ENCODE results near the gene YBEY.

YBEY gene

DNA sequence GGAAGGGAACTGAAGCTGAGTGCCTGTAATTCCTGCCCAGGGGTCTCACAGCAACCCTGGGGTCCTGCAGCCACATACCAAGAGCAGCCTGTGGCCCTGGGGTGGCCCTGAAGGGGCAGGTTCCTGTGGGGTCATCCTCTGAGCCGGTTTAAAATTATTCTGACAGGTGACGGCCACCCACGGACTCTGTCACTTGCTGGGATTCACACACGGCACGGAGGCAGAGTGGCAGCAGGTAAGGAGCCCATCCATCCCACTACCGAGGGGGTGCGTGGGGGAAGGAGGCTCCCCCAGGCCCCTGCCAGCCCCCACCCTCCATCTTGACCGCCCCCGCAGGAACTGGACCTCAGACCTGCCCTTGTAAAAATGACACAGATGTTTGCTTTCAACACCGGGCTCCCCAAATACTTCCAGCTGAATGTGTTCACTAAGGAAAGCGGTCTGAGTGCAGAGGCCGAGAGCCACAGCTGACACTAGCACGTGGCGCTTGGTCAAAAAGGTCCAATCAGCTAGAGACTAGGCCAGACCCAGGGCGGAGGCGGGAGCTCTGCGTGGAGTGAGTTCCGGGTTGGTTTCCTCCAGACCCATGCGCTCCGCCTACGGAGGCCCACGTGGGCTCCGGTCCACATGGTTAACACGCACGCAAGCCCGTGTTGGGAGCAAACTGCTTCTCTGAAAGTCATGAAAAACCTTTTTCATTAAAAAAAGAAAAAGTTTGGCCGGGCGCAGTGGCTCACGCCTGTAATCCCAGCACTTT, 10.0 kb downstream of the YBEY start:
- Histone ChIP-seq H3K4me3 (ENCODE audit: insufficient read depth in 1 of 2, low read depth in 1 of 2, low read length in 2 of 2) (peak overlapping the region in 1 of 2 experiments; percentile 67), H3K36me3 (ENCODE audit: control insufficient read depth in 1 of 2, insufficient read depth in 2 of 2, low read depth in 1 of 2, low read length in 2 of 2) (peaks cover 12 to 27% of the 10 kb centered on the region in 2 experiments), H3K4ac (ENCODE audit: low read depth in 1 of 2, low read length in 2 of 2) (no peak overlapping the region), H4K91ac (ENCODE audit: low read length) (no peak overlapping the region), H3K18ac (ENCODE audit: low read depth in 1 of 2, low read length in 2 of 2) (no peak overlapping the region), H3K79me1 (replicated peaks; ENCODE audit: low read length, poor library complexity, severe bottlenecking) (peaks cover 3% of the 10 kb centered on the region), H3K23ac (ENCODE audit: low read length in 2 of 2) (no peak overlapping the region), H2AFZ (ENCODE audit: low read depth, low read length) (no peak overlapping the region), H2BK15ac (ENCODE audit: low read depth, poor library complexity, severe bottlenecking) (no peak overlapping the region), H3K27me3 (ENCODE audit: control insufficient read depth in 1 of 2, insufficient read depth in 1 of 2, low read length in 2 of 2) (no peaks in the 10 kb centered on the region), H4K8ac (ENCODE audit: low read length) (peak overlapping the region; percentile 23), H3K14ac (ENCODE audit: low read length in 2 of 2) (no peak overlapping the region), H2BK5ac (ENCODE audit: low read depth, low read length, poor library complexity, severe bottlenecking) (peak overlapping the region; percentile 44), H2AK5ac (ENCODE audit: low read length, severe bottlenecking) (peak overlapping the region; percentile 7), H2BK12ac (ENCODE audit: low read length in 2 of 2) (no peak overlapping the region), H3K9ac (ENCODE audit: low read length) (peak overlapping the region; percentile 85), H3K27ac (ENCODE audit: low read length, poor library complexity, severe bottlenecking) (no peak overlapping the region), H3K4me2 (ENCODE audit: low read length, poor library complexity, severe bottlenecking) (no peak overlapping the region), H2BK120ac (ENCODE audit: low read depth, low read length) (no peak overlapping the region), H3K9me3 (ENCODE audit: control insufficient read depth, low read length) (no peaks in the 10 kb centered on the region), H3K4me1 (ENCODE audit: control insufficient read depth, insufficient read depth, low read depth, low read length) (peaks cover 14% of the 10 kb centered on the region)
- DNase-seq = no peak
- 75% methylated on average over 29 of the region's 29 CpGs for WGBS

DNA sequence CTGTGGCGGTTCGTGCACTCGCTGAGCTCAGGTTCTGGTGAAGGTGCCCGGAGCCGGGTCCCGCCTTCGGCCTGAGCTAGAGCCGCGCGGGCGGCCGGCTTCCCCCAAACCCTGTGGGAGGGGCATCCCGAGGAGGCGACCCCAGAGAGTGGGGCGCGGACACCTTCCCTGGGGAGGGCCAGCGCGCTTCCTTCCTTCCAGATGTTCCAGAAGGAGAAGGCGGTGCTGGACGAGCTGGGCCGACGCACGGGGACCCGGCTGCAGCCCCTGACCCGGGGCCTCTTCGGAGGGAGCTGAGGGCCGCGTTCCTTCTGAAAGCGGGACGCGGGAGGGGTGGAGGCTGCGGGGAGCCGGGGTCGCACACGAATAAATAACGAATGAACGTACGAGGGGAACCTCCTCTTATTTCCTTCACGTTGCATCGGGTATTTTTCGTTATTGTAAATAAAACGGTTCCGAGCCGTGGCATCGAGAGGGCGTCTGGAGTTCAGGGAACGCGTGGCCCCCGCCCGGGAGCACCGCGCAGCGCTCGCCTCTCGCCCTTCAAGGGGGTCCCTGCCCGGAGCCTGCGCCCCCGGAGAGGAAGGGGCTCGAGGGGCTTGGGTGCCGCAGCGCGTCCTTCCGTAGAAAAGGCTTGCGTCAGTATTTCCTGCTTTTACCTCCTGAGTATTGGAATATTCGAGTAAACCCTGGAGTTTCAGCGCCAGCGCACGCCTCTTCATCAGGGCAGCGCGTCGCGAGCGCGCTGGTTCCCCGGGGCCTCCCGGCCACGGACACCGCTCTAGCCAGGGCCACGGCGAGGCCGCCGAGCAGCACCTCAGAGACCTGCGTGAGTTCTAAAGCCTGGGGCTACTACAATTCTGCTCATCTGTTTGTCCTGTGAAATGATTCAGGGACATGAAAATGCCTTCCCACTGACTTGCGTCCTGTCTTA, 11.5 kb downstream of the YBEY start:
- WGBS = 42% methylated on average over 79 of the region's 84 CpGs
- Histone ChIP-seq H3K23ac (ENCODE audit: low read length in 2 of 2) (no peak overlapping the region), H2AFZ (ENCODE audit: low read depth, low read length) (no peak overlapping the region), H3K27ac (ENCODE audit: low read length, poor library complexity, severe bottlenecking) (no peak overlapping the region), H2BK5ac (ENCODE audit: low read depth, low read length, poor library complexity, severe bottlenecking) (peak overlapping the region; percentile 38), H3K14ac (ENCODE audit: low read length in 2 of 2) (no peak overlapping the region), H3K9ac (ENCODE audit: low read length) (peak overlapping the region; percentile 85), H3K27me3 (ENCODE audit: control insufficient read depth in 1 of 2, insufficient read depth in 1 of 2, low read length in 2 of 2) (no peaks in the 10 kb centered on the region), H3K9me3 (ENCODE audit: control insufficient read depth, low read length) (no peaks in the 10 kb centered on the region), H3K18ac (ENCODE audit: low read depth in 1 of 2, low read length in 2 of 2) (peak overlapping the region; percentile 40 to 49), H2BK120ac (ENCODE audit: low read depth, low read length) (peak overlapping the region; percentile 19), H3K79me1 (replicated peaks; ENCODE audit: low read length, poor library complexity, severe bottlenecking) (no peaks in the 10 kb centered on the region), H3K4ac (ENCODE audit: low read depth in 1 of 2, low read length in 2 of 2) (peak overlapping the region in 1 of 2 experiments; percentile 41), H2BK15ac (ENCODE audit: low read depth, poor library complexity, severe bottlenecking) (no peak overlapping the region), H2AK5ac (ENCODE audit: low read length, severe bottlenecking) (no peak overlapping the region), H4K91ac (ENCODE audit: low read length) (peak overlapping the region; percentile 15), H3K4me3 (ENCODE audit: insufficient read depth in 1 of 2, low read depth in 1 of 2, low read length in 2 of 2) (peak overlapping the region in 1 of 2 experiments; percentile 68), H3K4me1 (ENCODE audit: control insufficient read depth, insufficient read depth, low read depth, low read length) (peaks cover 14% of the 10 kb centered on the region), H3K4me2 (ENCODE audit: low read length, poor library complexity, severe bottlenecking) (no peak overlapping the region), H4K8ac (ENCODE audit: low read length) (peak overlapping the region; percentile 69), H3K36me3 (ENCODE audit: control insufficient read depth in 1 of 2, insufficient read depth in 2 of 2, low read depth in 1 of 2, low read length in 2 of 2) (peaks cover 3 to 28% of the 10 kb centered on the region in 2 experiments), H2BK12ac (ENCODE audit: low read length in 2 of 2) (peak overlapping the region in 1 of 2 experiments; percentile 31)
- DNase-seq = no peak

DNA sequence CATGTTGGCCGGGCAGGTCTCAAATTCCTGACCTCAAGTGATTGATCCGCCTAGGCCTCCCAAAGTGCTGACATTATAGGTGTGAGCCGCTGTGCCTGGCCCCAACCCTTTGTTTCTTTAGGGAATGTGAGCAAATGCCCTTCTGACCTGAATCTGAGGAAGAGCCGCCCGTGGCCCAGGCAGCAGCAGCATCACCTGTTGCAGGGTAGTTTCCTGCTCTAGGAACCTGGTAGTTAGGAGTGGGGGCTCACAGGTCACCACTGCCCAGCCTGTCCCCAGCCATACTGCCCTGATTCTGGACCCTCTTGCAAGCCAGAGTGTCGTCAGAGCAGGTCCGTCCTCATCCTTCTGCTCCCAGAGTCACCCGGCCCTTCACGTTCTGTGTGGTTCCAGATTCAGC, 13.0 kb downstream of the YBEY start:
- no peak overlapping the region for H3K27ac ChIP-seq (ENCODE audit: low read length, poor library complexity, severe bottlenecking)
- WGBS = 86% methylated on average over 9 of the region's 9 CpGs

DNA sequence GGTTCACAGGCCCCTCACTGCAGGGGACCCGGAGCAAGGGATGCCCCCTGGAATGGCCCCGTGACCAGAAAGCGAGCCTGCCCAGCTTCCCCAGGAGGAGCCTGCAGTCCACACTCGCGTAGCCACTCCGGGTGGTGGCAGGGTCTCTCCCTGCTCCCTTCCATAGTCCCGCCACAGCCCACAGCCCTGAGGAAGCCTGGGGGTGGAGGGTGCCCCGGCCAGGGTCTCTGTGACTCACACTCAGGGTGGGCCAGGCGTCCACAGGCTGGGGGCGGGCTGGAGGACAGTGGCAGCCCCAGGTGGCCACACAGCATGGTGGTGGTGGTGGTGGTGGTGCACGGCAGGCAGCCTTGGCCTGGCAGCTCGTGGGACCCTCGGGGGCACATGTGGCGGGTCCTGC, 15.6 kb downstream of the YBEY start:
- Histone ChIP-seq H3K27me3 (ENCODE audit: control insufficient read depth in 1 of 2, insufficient read depth in 1 of 2, low read length in 2 of 2) (no peaks in the 10 kb centered on the region), H2BK12ac (ENCODE audit: low read length in 2 of 2) (no peak overlapping the region), H3K4me3 (ENCODE audit: insufficient read depth in 1 of 2, low read depth in 1 of 2, low read length in 2 of 2) (no peak overlapping the region), H2AFZ (ENCODE audit: low read depth, low read length) (no peak overlapping the region), H3K4me1 (ENCODE audit: control insufficient read depth, insufficient read depth, low read depth, low read length) (no peaks in the 10 kb centered on the region), H4K91ac (ENCODE audit: low read length) (no peak overlapping the region), H3K36me3 (ENCODE audit: control insufficient read depth in 1 of 2, insufficient read depth in 2 of 2, low read depth in 1 of 2, low read length in 2 of 2) (peaks cover 11 to 33% of the 10 kb centered on the region in 2 experiments), H3K18ac (ENCODE audit: low read depth in 1 of 2, low read length in 2 of 2) (no peak overlapping the region), H2BK5ac (ENCODE audit: low read depth, low read length, poor library complexity, severe bottlenecking) (no peak overlapping the region), H4K8ac (ENCODE audit: low read length) (no peak overlapping the region), H2BK120ac (ENCODE audit: low read depth, low read length) (no peak overlapping the region), H2BK15ac (ENCODE audit: low read depth, poor library complexity, severe bottlenecking) (no peak overlapping the region), H3K9ac (ENCODE audit: low read length) (no peak overlapping the region), H2AK5ac (ENCODE audit: low read length, severe bottlenecking) (no peak overlapping the region), H3K27ac (ENCODE audit: low read length, poor library complexity, severe bottlenecking) (no peak overlapping the region), H3K9me3 (ENCODE audit: control insufficient read depth, low read length) (no peaks in the 10 kb centered on the region), H3K23ac (ENCODE audit: low read length in 2 of 2) (no peak overlapping the region), H3K79me1 (replicated peaks; ENCODE audit: low read length, poor library complexity, severe bottlenecking) (no peaks in the 10 kb centered on the region), H3K14ac (ENCODE audit: low read length in 2 of 2) (no peak overlapping the region), H3K4ac (ENCODE audit: low read depth in 1 of 2, low read length in 2 of 2) (no peak overlapping the region), H3K4me2 (ENCODE audit: low read length, poor library complexity, severe bottlenecking) (no peak overlapping the region)
- DNase-seq = no peak
- 95% methylated on average over 13 of the region's 14 CpGs for WGBS

More for the DNA sequence above, 13.0 kb downstream of the YBEY start:
- no peak overlapping the region for H3K4ac ChIP-seq (ENCODE audit: low read depth in 1 of 2, low read length in 2 of 2)
- H3K27me3 ChIP-seq (ENCODE audit: control insufficient read depth in 1 of 2, insufficient read depth in 1 of 2, low read length in 2 of 2) = no peaks in the 10 kb centered on the region
- H2BK5ac ChIP-seq (ENCODE audit: low read depth, low read length, poor library complexity, severe bottlenecking) = no peak overlapping the region
- no peak overlapping the region for H3K23ac ChIP-seq (ENCODE audit: low read length in 2 of 2)
- no peak overlapping the region for H3K14ac ChIP-seq (ENCODE audit: low read length in 2 of 2)
- no peak overlapping the region for H2BK120ac ChIP-seq (ENCODE audit: low read depth, low read length)
- H2AK5ac ChIP-seq (ENCODE audit: low read length, severe bottlenecking) = no peak overlapping the region
- H2AFZ ChIP-seq (ENCODE audit: low read depth, low read length) = no peak overlapping the region
- H4K91ac ChIP-seq (ENCODE audit: low read length) = no peak overlapping the region
- H3K4me2 ChIP-seq (ENCODE audit: low read length, poor library complexity, severe bottlenecking) = no peak overlapping the region
- no peak overlapping the region for H3K18ac ChIP-seq (ENCODE audit: low read depth in 1 of 2, low read length in 2 of 2)
- H4K8ac ChIP-seq (ENCODE audit: low read length) = no peak overlapping the region
- H3K9ac ChIP-seq (ENCODE audit: low read length) = no peak overlapping the region
- no peak overlapping the region for H3K4me3 ChIP-seq (ENCODE audit: insufficient read depth in 1 of 2, low read depth in 1 of 2, low read length in 2 of 2)
- no peaks in the 10 kb centered on the region for H3K9me3 ChIP-seq (ENCODE audit: control insufficient read depth, low read length)
- H3K79me1 ChIP-seq (replicated peaks; ENCODE audit: low read length, poor library complexity, severe bottlenecking) = no peaks in the 10 kb centered on the region
- peaks cover 14% of the 10 kb centered on the region for H3K4me1 ChIP-seq (ENCODE audit: control insufficient read depth, insufficient read depth, low read depth, low read length)
- no peak overlapping the region for H2BK15ac ChIP-seq (ENCODE audit: low read depth, poor library complexity, severe bottlenecking)
- no peak for DNase-seq
- H2BK12ac ChIP-seq (ENCODE audit: low read length in 2 of 2) = no peak overlapping the region
- H3K36me3 ChIP-seq (ENCODE audit: control insufficient read depth in 1 of 2, insufficient read depth in 2 of 2, low read depth in 1 of 2, low read length in 2 of 2) = peaks cover 3 to 28% of the 10 kb centered on the region in 2 experiments
